ENCODE results near the gene CABLES1.
"Not testable (repeated sequence)": the region's sequence is repeated elsewhere in the genome, so short reads cannot be mapped to it uniquely, and the experiment has no call there.

Gene CABLES1

GRCh38 chr18:23142251-23142929 lies 7.1 kb downstream of the CABLES1 start:
- no peak for DNase-seq

GRCh38 chr18:23143016-23143814 lies 7.9 kb downstream of the CABLES1 start:
- DNase-seq = peak; percentile 53 to 73 (median 62)

- DNase-seq = peak; percentile 11 to 46 (median 30)
These were observed 8.6 kb downstream of the CABLES1 start for GRCh38 chr18:23143815-23144261.

- no peak for DNase-seq
These were observed 9.4 kb downstream of the CABLES1 start for GRCh38 chr18:23144640-23145039.

GRCh38 chr18:23145621-23146020 lies 10.3 kb downstream of the CABLES1 start:
- no peak for DNase-seq

GRCh38 chr18:23146861-23147469 lies 11.7 kb downstream of the CABLES1 start:
- DNase-seq = peak in 1 of 4 experiments; percentile 10

- DNase-seq = no peak
These were observed 13.1 kb downstream of the CABLES1 start for GRCh38 chr18:23148382-23148781.

GRCh38 chr18:23149570-23149969 lies 14.3 kb downstream of the CABLES1 start:
- DNase-seq = no peak

- no peak for DNase-seq
These were observed 16.3 kb downstream of the CABLES1 start for GRCh38 chr18:23151414-23152099.

GRCh38 chr18:23154030-23154429 lies 18.7 kb downstream of the CABLES1 start:
- no peak for DNase-seq

GRCh38 chr18:23154823-23155500 lies 19.7 kb downstream of the CABLES1 start:
- no peak for DNase-seq

GRCh38 chr18:23155537-23155936 lies 20.3 kb downstream of the CABLES1 start:
- DNase-seq = no peak

- DNase-seq = no peak
These were observed 20.8 kb downstream of the CABLES1 start for GRCh38 chr18:23156134-23156533.

- DNase-seq = no peak
These were observed 22.8 kb downstream of the CABLES1 start for GRCh38 chr18:23158058-23158457.

GRCh38 chr18:23158884-23159283 lies 23.6 kb downstream of the CABLES1 start:
- not testable (repeated sequence) for DNase-seq

GRCh38 chr18:23159344-23159743 lies 24.1 kb downstream of the CABLES1 start:
- DNase-seq = no peak

- DNase-seq = no peak
These were observed 27.2 kb downstream of the CABLES1 start for GRCh38 chr18:23162473-23162872.

- DNase-seq = no peak
These were observed 28.7 kb downstream of the CABLES1 start for GRCh38 chr18:23163786-23164533.

GRCh38 chr18:23165271-23166068 lies 30.2 kb downstream of the CABLES1 start:
- DNase-seq = no peak

- DNase-seq = no peak
These were observed 31.7 kb downstream of the CABLES1 start for GRCh38 chr18:23166891-23167541.

All from suppressor macrophage (primary cell).